HepG2 (cell line): ENCODE data around the gene ADCY9. TPM values are rescaled to one million over a fixed set of nuclear protein-coding genes. Genes with fewer than 3 reads are reported as not detected.

Experiments
- SALL2 ChIP-seq: sonication (generic); formaldehyde crosslinking; IDR thresholded peaks from 2 replicates; pipeline ENCODE4 v1.8.1; 2023; ENCODE audit warnings: mild to moderate bottlenecking, missing genetic modification reagents, inconsistent platforms
- ZBTB20 ChIP-seq: sonication (generic); formaldehyde crosslinking; IDR thresholded peaks from 2 replicates; pipeline ENCODE4 v1.8.1; 2023; ENCODE audit warnings: missing genetic modification reagents, low read depth, mild to moderate bottlenecking, borderline replicate concordance
- ZNF570 ChIP-seq: sonication (generic); formaldehyde crosslinking; IDR thresholded peaks from 2 replicates; pipeline ENCODE4 v1.4.0; 2020; ENCODE audit warnings: mild to moderate bottlenecking, missing genetic modification reagents, borderline replicate concordance
- polyA plus RNA-seq, 8 experiments: library from polyadenylated mRNA; depleted of rRNA in 3 of 8; stranded (reverse) in 7 of 8; unstranded in 1 of 8; fragments of >200 nt; fragmentation: Illumina TruSeq in 4 of 8; extraction: Trizol in 4 of 8; gene quantifications; 2 replicates each; pipeline versions ENCODE4 v1.2.1 to v1.2.3, GENCODE V29; 2011 to 2016; ENCODE audit warnings: low read depth in 4 of 8, missing spikeins in 1 of 8, mixed read lengths in 1 of 8; ENCODE audit not compliant: insufficient read depth in 1 of 8
- total RNA-seq, 5 experiments: library from RNA; depleted of rRNA; stranded (reverse); fragments of >200 nt; fragmentation: Illumina TruSeq; extraction: Trizol; gene quantifications; 2 replicates each; pipeline ENCODE4 v1.2.3, GENCODE V29; 2016; ENCODE audit warnings: low read depth in 1 of 5
- TF ChIP-seq, protein P1 (sequence below): sonication (generic); formaldehyde crosslinking; IDR thresholded peaks from 2 replicates; pipeline ENCODE4 v1.4.0; 2020; ENCODE audit warnings: mild to moderate bottlenecking, missing genetic modification reagents
- TF ChIP-seq, protein P2 (sequence below), 2 experiments: fragments of 450-650 bp in 1 of 2; sonication (generic) in 1 of 2; formaldehyde crosslinking in 1 of 2; IDR thresholded peaks; 2 replicates each; pipeline versions ENCODE4 v1.6.1 to v1.8.0; 2016 to 2022; ENCODE audit warnings: antibody characterized with exemption in 1 of 2, mild to moderate bottlenecking in 1 of 2, missing genetic modification reagents in 1 of 2
- TF ChIP-seq, protein P3 (sequence below): sonication (generic); formaldehyde crosslinking; conservative IDR thresholded peaks from 2 replicates; pipeline ENCODE4 v1.4.0; 2020; ENCODE audit warnings: missing genetic modification reagents
- TF ChIP-seq, protein P4 (sequence below): sonication (generic); formaldehyde crosslinking; IDR thresholded peaks from 2 replicates; pipeline ENCODE4 v1.5.1; 2020; ENCODE audit warnings: mild to moderate bottlenecking, missing genetic modification reagents, borderline replicate concordance
- TF ChIP-seq, protein P5 (sequence below): sonication (generic); formaldehyde crosslinking; IDR thresholded peaks from 2 replicates; pipeline ENCODE4 v1.5.0; 2020; ENCODE audit warnings: mild to moderate bottlenecking, low read depth, missing genetic modification reagents, borderline replicate concordance

Gene ADCY9
- total and polyA plus RNA-seq, 2 of the 13 experiments (the other 11 are each of a cell fraction or from before 2014, with no cell fraction given) = 11.2 to 13.9 TPM

DNA sequence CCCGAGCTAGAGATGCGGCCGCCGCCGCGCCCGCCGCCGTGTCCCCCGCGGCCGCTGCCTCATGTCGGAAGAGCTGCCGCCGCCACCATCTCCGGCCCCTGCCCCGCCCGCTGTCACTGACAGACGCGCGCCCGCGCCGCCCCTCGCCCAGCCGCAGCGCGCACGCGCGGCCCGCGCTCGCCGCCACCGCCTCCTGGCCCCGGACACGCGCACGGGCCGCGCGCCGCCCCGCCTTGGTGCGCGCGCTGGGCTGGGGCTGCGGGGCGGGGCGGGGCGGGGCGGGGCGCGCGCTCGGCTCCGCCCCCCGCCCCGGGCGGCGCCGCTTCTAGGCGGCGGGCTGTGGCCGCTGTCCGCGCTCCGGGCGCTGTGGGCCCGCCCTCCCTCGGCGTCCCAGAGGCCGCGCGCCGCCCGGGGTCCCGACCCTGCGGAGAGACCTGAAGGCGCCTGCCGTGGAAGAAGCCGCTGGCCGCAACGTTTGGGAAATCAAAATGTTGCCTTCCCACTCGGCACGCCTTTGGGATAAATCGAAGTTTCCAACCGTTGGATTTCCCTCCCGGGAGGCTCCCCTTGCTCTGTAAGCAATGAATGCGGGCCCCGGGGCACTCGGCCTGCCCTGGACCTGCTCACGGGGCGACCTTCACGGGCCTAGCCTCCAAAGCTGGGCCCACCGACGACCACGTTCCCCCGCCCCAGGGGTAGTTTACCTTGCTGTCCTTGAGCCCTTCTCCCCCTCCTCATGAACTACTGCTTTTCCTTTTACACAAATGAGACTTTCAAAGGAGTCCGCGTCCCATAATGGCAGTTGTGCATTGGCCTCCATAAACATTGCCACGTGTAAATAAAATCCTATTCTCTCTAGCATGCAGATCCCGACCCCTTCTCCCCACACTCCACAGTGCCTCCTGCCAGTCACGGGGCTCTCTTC, at the start of gene ADCY9 (continued):
- TF ChIP-seq, protein P1, sequence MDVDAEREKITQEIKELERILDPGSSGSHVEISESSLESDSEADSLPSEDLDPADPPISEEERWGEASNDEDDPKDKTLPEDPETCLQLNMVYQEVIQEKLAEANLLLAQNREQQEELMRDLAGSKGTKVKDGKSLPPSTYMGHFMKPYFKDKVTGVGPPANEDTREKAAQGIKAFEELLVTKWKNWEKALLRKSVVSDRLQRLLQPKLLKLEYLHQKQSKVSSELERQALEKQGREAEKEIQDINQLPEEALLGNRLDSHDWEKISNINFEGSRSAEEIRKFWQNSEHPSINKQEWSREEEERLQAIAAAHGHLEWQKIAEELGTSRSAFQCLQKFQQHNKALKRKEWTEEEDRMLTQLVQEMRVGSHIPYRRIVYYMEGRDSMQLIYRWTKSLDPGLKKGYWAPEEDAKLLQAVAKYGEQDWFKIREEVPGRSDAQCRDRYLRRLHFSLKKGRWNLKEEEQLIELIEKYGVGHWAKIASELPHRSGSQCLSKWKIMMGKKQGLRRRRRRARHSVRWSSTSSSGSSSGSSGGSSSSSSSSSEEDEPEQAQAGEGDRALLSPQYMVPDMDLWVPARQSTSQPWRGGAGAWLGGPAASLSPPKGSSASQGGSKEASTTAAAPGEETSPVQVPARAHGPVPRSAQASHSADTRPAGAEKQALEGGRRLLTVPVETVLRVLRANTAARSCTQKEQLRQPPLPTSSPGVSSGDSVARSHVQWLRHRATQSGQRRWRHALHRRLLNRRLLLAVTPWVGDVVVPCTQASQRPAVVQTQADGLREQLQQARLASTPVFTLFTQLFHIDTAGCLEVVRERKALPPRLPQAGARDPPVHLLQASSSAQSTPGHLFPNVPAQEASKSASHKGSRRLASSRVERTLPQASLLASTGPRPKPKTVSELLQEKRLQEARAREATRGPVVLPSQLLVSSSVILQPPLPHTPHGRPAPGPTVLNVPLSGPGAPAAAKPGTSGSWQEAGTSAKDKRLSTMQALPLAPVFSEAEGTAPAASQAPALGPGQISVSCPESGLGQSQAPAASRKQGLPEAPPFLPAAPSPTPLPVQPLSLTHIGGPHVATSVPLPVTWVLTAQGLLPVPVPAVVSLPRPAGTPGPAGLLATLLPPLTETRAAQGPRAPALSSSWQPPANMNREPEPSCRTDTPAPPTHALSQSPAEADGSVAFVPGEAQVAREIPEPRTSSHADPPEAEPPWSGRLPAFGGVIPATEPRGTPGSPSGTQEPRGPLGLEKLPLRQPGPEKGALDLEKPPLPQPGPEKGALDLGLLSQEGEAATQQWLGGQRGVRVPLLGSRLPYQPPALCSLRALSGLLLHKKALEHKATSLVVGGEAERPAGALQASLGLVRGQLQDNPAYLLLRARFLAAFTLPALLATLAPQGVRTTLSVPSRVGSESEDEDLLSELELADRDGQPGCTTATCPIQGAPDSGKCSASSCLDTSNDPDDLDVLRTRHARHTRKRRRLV (CRISPR knock-in tag) = 0 out of 2 replicates have a peak, but pooled peaks have one; percentile 32
- no peak for TF ChIP-seq ZNF570 (CRISPR knock-in tag)
- TF ChIP-seq ZBTB20 (CRISPR knock-in tag) = no peak
- TF ChIP-seq, protein P2, sequence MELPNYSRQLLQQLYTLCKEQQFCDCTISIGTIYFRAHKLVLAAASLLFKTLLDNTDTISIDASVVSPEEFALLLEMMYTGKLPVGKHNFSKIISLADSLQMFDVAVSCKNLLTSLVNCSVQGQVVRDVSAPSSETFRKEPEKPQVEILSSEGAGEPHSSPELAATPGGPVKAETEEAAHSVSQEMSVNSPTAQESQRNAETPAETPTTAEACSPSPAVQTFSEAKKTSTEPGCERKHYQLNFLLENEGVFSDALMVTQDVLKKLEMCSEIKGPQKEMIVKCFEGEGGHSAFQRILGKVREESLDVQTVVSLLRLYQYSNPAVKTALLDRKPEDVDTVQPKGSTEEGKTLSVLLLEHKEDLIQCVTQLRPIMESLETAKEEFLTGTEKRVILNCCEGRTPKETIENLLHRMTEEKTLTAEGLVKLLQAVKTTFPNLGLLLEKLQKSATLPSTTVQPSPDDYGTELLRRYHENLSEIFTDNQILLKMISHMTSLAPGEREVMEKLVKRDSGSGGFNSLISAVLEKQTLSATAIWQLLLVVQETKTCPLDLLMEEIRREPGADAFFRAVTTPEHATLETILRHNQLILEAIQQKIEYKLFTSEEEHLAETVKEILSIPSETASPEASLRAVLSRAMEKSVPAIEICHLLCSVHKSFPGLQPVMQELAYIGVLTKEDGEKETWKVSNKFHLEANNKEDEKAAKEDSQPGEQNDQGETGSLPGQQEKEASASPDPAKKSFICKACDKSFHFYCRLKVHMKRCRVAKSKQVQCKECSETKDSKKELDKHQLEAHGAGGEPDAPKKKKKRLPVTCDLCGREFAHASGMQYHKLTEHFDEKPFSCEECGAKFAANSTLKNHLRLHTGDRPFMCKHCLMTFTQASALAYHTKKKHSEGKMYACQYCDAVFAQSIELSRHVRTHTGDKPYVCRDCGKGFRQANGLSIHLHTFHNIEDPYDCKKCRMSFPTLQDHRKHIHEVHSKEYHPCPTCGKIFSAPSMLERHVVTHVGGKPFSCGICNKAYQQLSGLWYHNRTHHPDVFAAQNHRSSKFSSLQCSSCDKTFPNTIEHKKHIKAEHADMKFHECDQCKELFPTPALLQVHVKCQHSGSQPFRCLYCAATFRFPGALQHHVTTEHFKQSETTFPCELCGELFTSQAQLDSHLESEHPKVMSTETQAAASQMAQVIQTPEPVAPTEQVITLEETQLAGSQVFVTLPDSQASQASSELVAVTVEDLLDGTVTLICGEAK (IDR thresholded peaks at IDR 0.05) = no peak
- TF ChIP-seq, protein P2 (CRISPR knock-in tag; IDR thresholded peaks at IDR 0.05) = no peak; the same call in 1 of the 2 replicates
- TF ChIP-seq, protein P3, sequence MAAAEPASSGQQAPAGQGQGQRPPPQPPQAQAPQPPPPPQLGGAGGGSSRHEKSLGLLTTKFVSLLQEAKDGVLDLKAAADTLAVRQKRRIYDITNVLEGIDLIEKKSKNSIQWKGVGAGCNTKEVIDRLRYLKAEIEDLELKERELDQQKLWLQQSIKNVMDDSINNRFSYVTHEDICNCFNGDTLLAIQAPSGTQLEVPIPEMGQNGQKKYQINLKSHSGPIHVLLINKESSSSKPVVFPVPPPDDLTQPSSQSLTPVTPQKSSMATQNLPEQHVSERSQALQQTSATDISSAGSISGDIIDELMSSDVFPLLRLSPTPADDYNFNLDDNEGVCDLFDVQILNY (CRISPR knock-in tag) = no peak
- 0 out of 2 replicates have a peak, but pooled peaks have one; percentile 56 for TF ChIP-seq SALL2
- TF ChIP-seq, protein P4, sequence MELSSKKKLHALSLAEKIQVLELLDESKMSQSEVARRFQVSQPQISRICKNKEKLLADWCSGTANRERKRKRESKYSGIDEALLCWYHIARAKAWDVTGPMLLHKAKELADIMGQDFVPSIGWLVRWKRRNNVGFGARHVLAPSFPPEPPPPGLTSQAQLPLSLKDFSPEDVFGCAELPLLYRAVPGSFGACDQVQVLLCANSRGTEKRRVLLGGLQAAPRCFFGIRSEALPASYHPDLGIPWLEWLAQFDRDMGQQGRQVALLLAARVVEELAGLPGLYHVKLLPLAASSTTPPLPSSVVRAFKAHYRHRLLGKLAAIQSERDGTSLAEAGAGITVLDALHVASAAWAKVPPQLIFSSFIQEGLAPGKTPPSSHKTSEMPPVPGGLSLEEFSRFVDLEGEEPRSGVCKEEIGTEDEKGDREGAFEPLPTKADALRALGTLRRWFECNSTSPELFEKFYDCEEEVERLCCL = no peak
- TF ChIP-seq, protein P5, sequence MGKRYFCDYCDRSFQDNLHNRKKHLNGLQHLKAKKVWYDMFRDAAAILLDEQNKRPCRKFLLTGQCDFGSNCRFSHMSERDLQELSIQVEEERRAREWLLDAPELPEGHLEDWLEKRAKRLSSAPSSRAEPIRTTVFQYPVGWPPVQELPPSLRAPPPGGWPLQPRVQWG (CRISPR knock-in tag) = no peak
